Endothelial cell of umbilical vein (primary cell): ENCODE measurements around the gene PZP.

Experiments used
- CTCF ChIP-seq, 2 donors: IDR thresholded peaks; 1 replicate in 1 of 2; 2 replicates in 1 of 2; pipeline ENCODE4 v1.5.1; 2011; ENCODE audit warnings: low read length in 2 of 2, mild to moderate bottlenecking in 2 of 2, moderate library complexity in 2 of 2, control low read depth in 1 of 2, inconsistent platforms in 1 of 2, low read depth in 1 of 2; ENCODE audit not compliant: insufficient read depth in 1 of 2; ENCODE audit errors: extremely low read depth in 1 of 2
- EZH2 ChIP-seq: IDR thresholded peaks from 2 replicates; pipeline ENCODE4 v1.6.1; 2012; ENCODE audit warnings: borderline replicate concordance, low read depth, mild to moderate bottlenecking, moderate library complexity, low read length, inconsistent platforms; ENCODE audit not compliant: severe bottlenecking
- FOS ChIP-seq: IDR thresholded peaks from 2 replicates; pipeline ENCODE4 v1.6.1; 2011; ENCODE audit warnings: mild to moderate bottlenecking, low read length, moderate library complexity, borderline replicate concordance; ENCODE audit not compliant: insufficient read depth
- GATA2 ChIP-seq: IDR thresholded peaks from 2 replicates; pipeline ENCODE4 v1.7.0; 2011; ENCODE audit warnings: low read depth, mild to moderate bottlenecking, moderate library complexity, mixed read lengths, low read length; ENCODE audit not compliant: insufficient read length, insufficient read depth
- JUN ChIP-seq: IDR thresholded peaks from 2 replicates; pipeline ENCODE4 v1.6.1; 2011; ENCODE audit warnings: borderline replicate concordance, low read depth; ENCODE audit not compliant: insufficient read length, insufficient read depth
- MAX ChIP-seq: IDR thresholded peaks from 2 replicates; pipeline ENCODE4 v1.6.1; 2011; ENCODE audit not compliant: insufficient read depth, insufficient read length
- MYC ChIP-seq: IDR thresholded peaks from one replicate; pipeline ENCODE4 v1.6.1; 2011; ENCODE audit warnings: mild to moderate bottlenecking, low read depth, low read length
- POLR2A ChIP-seq: IDR thresholded peaks from 2 replicates; pipeline ENCODE4 v1.6.1; 2012; ENCODE audit warnings: low read depth, mild to moderate bottlenecking, control low read depth, low read length
- POLR2AphosphoS5 ChIP-seq: IDR thresholded peaks from 2 replicates; pipeline ENCODE4 v1.6.1; 2012; ENCODE audit warnings: low read depth, mild to moderate bottlenecking, control low read depth, low read length, moderate library complexity; ENCODE audit not compliant: insufficient read depth

- TF ChIP-seq CTCF (IDR thresholded peaks at IDR 0.05; ENCODE audit: extremely low read depth in 1 of 2, insufficient read depth in 1 of 2, low read depth in 1 of 2, low read length in 2 of 2): no peak
- TF ChIP-seq JUN: no peak
- TF ChIP-seq EZH2: no peak
- TF ChIP-seq POLR2AphosphoS5: no peak
- no peak for TF ChIP-seq POLR2A
- no peak for TF ChIP-seq GATA2
- TF ChIP-seq MYC: no peak
- no peak for TF ChIP-seq MAX
- no peak for TF ChIP-seq FOS
These were observed 33.1 kb upstream of the PZP start for GRCh38 chr12:9241301-9241700.
